K562 (cell line): ENCODE results near the gene GRB10. TPM values are rescaled to one million over a fixed set of nuclear protein-coding genes. Genes with fewer than 3 reads are reported as not detected.

ENCODE experiments used
- ATAC-seq: fragments of 200-7000 bp; cut with Tn5 transposase; 3 replicates; pipeline ENCODE4 v1.9.1; 2020; ENCODE audit warnings: moderate library complexity
- BruUV-seq: library from RNA; stranded (reverse); fragments of 400-500 nt; replicated peaks from 2 replicates; lab custom pipeline; 2021; lab: Mats Ljungman, UMichigan
- CTCF ChIA-PET: fragments of 300-600 bp; formaldehyde crosslinking; extraction: SDS; loops from one replicate; lab custom pipeline; 2021; ENCODE audit warnings: low intra/inter-chr PET ratio; lab: Yijun Ruan, JAX
- POLR2A ChIA-PET: fragments of 300-600, 350-650 bp; sonication (Branson Sonifier 250); formaldehyde crosslinking; extraction: SDS; loops from one replicate; lab custom pipeline; 2021; ENCODE audit warnings: antibody characterized with exemption, inconsistent platforms; lab: Yijun Ruan, JAX
- DNase-seq, 4 experiments: peaks; one replicate each; pipeline versions ENCODE4 v3.0.0 to v3.0.0-alpha.2; 2011 to 2018; ENCODE audit warnings: low spot score in 3 of 4, mixed read lengths in 3 of 4; ENCODE audit errors: extremely low read depth in 1 of 4
- FAIRE-seq: peaks from 2 replicates; lab custom pipeline; 2011; peaks lifted over from hg19 to GRCh38; lab: Jason Lieb, UNC
- H2AFZ ChIP-seq: 2 replicates; pipeline ENCODE4 v1.6.0; 2011; ENCODE audit warnings: low read depth, low read length, control low read depth, inconsistent platforms
- H3K27ac ChIP-seq: fragments of 200-600 bp; 3 replicates; pipeline ENCODE4 v1.8.0; 2011; ENCODE audit warnings: low read depth, mild to moderate bottlenecking, control low read depth, inconsistent platforms, low read length, moderate library complexity, mixed read lengths; ENCODE audit errors: extremely low read depth
- H3K27me3 ChIP-seq, 2 experiments: fragments of 300-600 bp in 1 of 2; 2 replicates in 1 of 2; 3 replicates in 1 of 2; pipeline versions ENCODE4 v1.6.0 to v1.8.0; 2011; ENCODE audit warnings: inconsistent platforms in 2 of 2, low read length in 2 of 2, mild to moderate bottlenecking in 1 of 2, mixed read lengths in 1 of 2, moderate library complexity in 1 of 2; ENCODE audit not compliant: control insufficient read depth in 2 of 2, insufficient read depth in 2 of 2
- H3K36me3 ChIP-seq: fragments of 300-600 bp; 3 replicates; pipeline ENCODE4 v1.8.0; 2011; ENCODE audit warnings: mild to moderate bottlenecking, low read length, inconsistent platforms; ENCODE audit not compliant: control insufficient read depth, insufficient read depth
- H3K4me1 ChIP-seq, 2 experiments: fragments of 200-600 bp in 1 of 2; replicated peaks in 1 of 2; 2 replicates in 1 of 2; 3 replicates in 1 of 2; pipeline versions ENCODE4 v1.5.1 to v1.8.0; 2011; ENCODE audit warnings: inconsistent platforms in 2 of 2, low read length in 2 of 2, mild to moderate bottlenecking in 1 of 2, mixed read lengths in 1 of 2, moderate library complexity in 1 of 2; ENCODE audit not compliant: control insufficient read depth in 2 of 2, insufficient read depth in 2 of 2
- H3K4me2 ChIP-seq: 2 replicates; pipeline ENCODE4 v1.6.1; 2011; ENCODE audit warnings: low read length, control low read depth, inconsistent platforms, mixed read lengths; ENCODE audit not compliant: insufficient read depth
- H3K4me3 ChIP-seq: fragments of 200-600 bp; sonication (generic), shearing (Covaris generic); 2 replicates; pipeline ENCODE4 v1.5.1; 2016; ENCODE audit warnings: control low read depth, inconsistent platforms
- H3K79me2 ChIP-seq: fragments of 200-600 bp; 3 replicates; pipeline ENCODE4 v1.8.0; 2011; ENCODE audit warnings: low read length, inconsistent platforms; ENCODE audit not compliant: control insufficient read depth, insufficient read depth
- H3K9ac ChIP-seq, 2 experiments: 2 replicates each; pipeline versions ENCODE4 v1.6.0 to v1.6.1; 2011; ENCODE audit warnings: low read depth in 2 of 2, low read length in 2 of 2, control low read depth in 1 of 2, inconsistent platforms in 1 of 2, mild to moderate bottlenecking in 1 of 2, mixed read lengths in 1 of 2; ENCODE audit not compliant: insufficient read depth in 1 of 2
- H3K9me1 ChIP-seq: one replicate; pipeline ENCODE4 v1.6.0; 2011; ENCODE audit warnings: inconsistent platforms, mild to moderate bottlenecking, low read length, moderate library complexity; ENCODE audit not compliant: control insufficient read depth, insufficient read depth
- H3K9me3 ChIP-seq: replicated peaks from 2 replicates; pipeline ENCODE4 v1.5.1; 2011; ENCODE audit warnings: low read depth, low read length, inconsistent platforms; ENCODE audit not compliant: control insufficient read depth, insufficient read depth
- H4K20me1 ChIP-seq: replicated peaks from 2 replicates; pipeline ENCODE4 v1.6.1; 2011; ENCODE audit warnings: low read length, inconsistent platforms, mixed read lengths; ENCODE audit not compliant: control insufficient read depth, insufficient read depth
- CBX3 ChIP-seq, 2 experiments: IDR thresholded peaks; 1 replicate in 1 of 2; 2 replicates in 1 of 2; pipeline ENCODE4 v1.6.1; 2012; ENCODE audit warnings: inconsistent platforms in 2 of 2, low read length in 2 of 2, borderline replicate concordance in 1 of 2, control low read depth in 1 of 2
- PRMT5 ChIP-seq: sonication (generic); formaldehyde crosslinking; IDR thresholded peaks from 2 replicates; pipeline ENCODE4 v1.5.0; 2020; ENCODE audit warnings: missing genetic modification reagents
- ZBTB49 ChIP-seq: sonication (generic); formaldehyde crosslinking; IDR thresholded peaks from 2 replicates; pipeline ENCODE4 v1.8.0; 2022; ENCODE audit warnings: missing genetic modification reagents, mild to moderate bottlenecking, borderline replicate concordance
- ZFP1 ChIP-seq: fragments of 450-650 bp; formaldehyde crosslinking; IDR thresholded peaks from 2 replicates; pipeline ENCODE4 v1.4.0; 2020; ENCODE audit warnings: mild to moderate bottlenecking, mixed read lengths
- ZNF124 ChIP-seq: sonication (generic); formaldehyde crosslinking; IDR thresholded peaks from 2 replicates; pipeline ENCODE4 v1.8.1; 2022; ENCODE audit warnings: missing genetic modification reagents
- ZNF324 ChIP-seq: fragments of 250-450 bp; sonication (Bioruptor Pico); IDR thresholded peaks from 2 replicates; pipeline ENCODE4 v1.4.0; 2020; ENCODE audit warnings: mild to moderate bottlenecking
- ZNF764 ChIP-seq: fragments of 250-450 bp; sonication (Bioruptor Pico); IDR thresholded peaks from 2 replicates; pipeline ENCODE4 v1.4.0; 2020; ENCODE audit warnings: low read depth, mild to moderate bottlenecking, moderate library complexity
- WGBS: fragments of 100-300 bp; shearing (Covaris generic); methylation state at CpG from one replicate; pipeline ENCODE4 v1.1.6; 2016; ENCODE audit warnings: low coverage, mixed read lengths; ENCODE audit not compliant: insufficient coverage; ENCODE audit errors: missing lambda C conversion rate; 5-methylcytosine and 5-hydroxymethylcytosine counted together
- in situ Hi-C: fragments of 300-500 bp; cut with MboI; formaldehyde crosslinking; loops from 4 replicates; pipeline ENCODE4 v1.15.0; 2018; ENCODE audit warnings: inconsistent platforms, mixed read lengths
- intact Hi-C: fragments of 100-400 bp; cut with micrococcal nuclease; formaldehyde crosslinking; loops from 2 replicates; pipeline ENCODE4 v1.14.2; 2022
- polyA plus RNA-seq, 8 experiments: library from polyadenylated mRNA; depleted of rRNA in 4 of 8; stranded (reverse) in 5 of 8; unstranded in 3 of 8; fragments of >200 nt; fragmentation: Nextera tagmentation in 2 of 8; fragmentation: Illumina TruSeq in 1 of 8; extraction: Ambion mirVana in 2 of 8; extraction: Trizol in 1 of 8; gene quantifications; 2 replicates each; pipeline versions ENCODE4 v1.2.1 to v1.2.3, GENCODE V29; 2011 to 2014; ENCODE audit warnings: inconsistent platforms in 1 of 8, missing spikeins in 1 of 8
- total RNA-seq, 7 experiments: library from RNA; depleted of rRNA in 6 of 7; stranded (reverse); fragments of >200 nt in 6 of 7; fragmentation: Illumina TruSeq in 2 of 7; extraction: Trizol in 2 of 7; gene quantifications; 2 replicates each; pipeline versions ENCODE4 v1.2.1 to v1.2.3, GENCODE V29; 2011 to 2021; ENCODE audit warnings: low replicate concordance in 1 of 7

The GRB10 gene
- total and polyA plus RNA-seq, 9 of the 15 experiments (the other 6 are each of a cell fraction or from before 2014, with no cell fraction given), result 8.9 to 88.5 (median 40.7) TPM

- no peak for TF ChIP-seq ZNF324 (CRISPR knock-in tag)
- TF ChIP-seq, all 486 proteins: peak for 0
These were observed 115.4 kb downstream of the GRB10 start (continued) for GRCh38 chr7:50667338-50667737.

GRCh38 chr7:50666124-50666496 lies 116.6 kb downstream of the GRB10 start:
- 0 out of 3 replicates have a peak, but pooled peaks cover 4% of the 10 kb centered on the region for H3K79me2 ChIP-seq
- intact Hi-C loops, result no loop called here
- no peak for TF ChIP-seq ZBTB49 (CRISPR knock-in tag)
- TF ChIP-seq ZNF764 (CRISPR knock-in tag), result no peak
- no peak for TF ChIP-seq CBX3 (IDR thresholded peaks at IDR 0.05; ENCODE audit: borderline replicate concordance in 1 of 2, low read length in 2 of 2)
- no peak for TF ChIP-seq ZFP1 (CRISPR knock-in tag)
- no peak for TF ChIP-seq ZNF124
- TF ChIP-seq PRMT5 (CRISPR knock-in tag), result no peak
- DNase-seq (no peak), FAIRE-seq (no peak), ATAC-seq (no peak)
- no peak overlapping the region for H3K4me2 ChIP-seq
- H3K36me3 ChIP-seq, result peaks cover 73% of the 10 kb centered on the region; the same call in 2 of the 3 replicates
- no TSS peak for BruUV-seq
- H3K4me3 ChIP-seq, result no peak overlapping the region
- no peaks in the 10 kb centered on the region for H3K27me3 ChIP-seq
- no peaks in the 10 kb centered on the region for H3K9me1 ChIP-seq
- no peak overlapping the region for H3K27ac ChIP-seq
- H3K4me1 ChIP-seq, result peaks cover 0 to 3% of the 10 kb centered on the region in 2 experiments; a peak in 1 of 5 replicates
- no peaks in the 10 kb centered on the region for H3K9me3 ChIP-seq
- no peak overlapping the region for H2AFZ ChIP-seq
- 92% methylated on average over 8 of the region's 11 CpGs for WGBS
- 0 out of 4 replicates have a peak overlapping the region, but pooled peaks of 1 of the 2 experiments have one; percentile 39 for H3K9ac ChIP-seq
- peaks cover 16% of the 10 kb centered on the region; the same call in 1 of the 2 replicates for H4K20me1 ChIP-seq
- ChIA-PET CTCF (no interaction called here), POLR2A (interaction anchor here (0.8 kb wide), 1 partner anchor 11 kb away, joined by 5 read pairs; no protein-coding TSS in a partner anchor)
- in situ Hi-C loops, result no loop called here
